SK-N-SH treated with all-trans-retinoic acid at 6 μM for 48 hours (cell line): ENCODE data around the gene DPYSL4.
"Not testable (repeated sequence)": the region's sequence is repeated elsewhere in the genome, so short reads cannot be mapped to it uniquely, and the experiment has no call there.

Experiments used
- ATAC-seq: fragments of 200-7000 bp; cut with Tn5 transposase; 3 replicates; pipeline ENCODE4 v1.9.1; 2020; ENCODE audit warnings: mild to moderate bottlenecking, moderate library complexity
- ARNTL ChIP-seq: fragments of 450-650 bp; formaldehyde crosslinking; IDR thresholded peaks from 2 replicates; pipeline ENCODE4 v1.5.0; 2020; ENCODE audit warnings: low read depth, mild to moderate bottlenecking, moderate library complexity, borderline replicate concordance
- BACH2 ChIP-seq: fragments of 250-450 bp; sonication (Bioruptor Pico); IDR thresholded peaks from 2 replicates; pipeline ENCODE4 v1.9.0; 2021; ENCODE audit warnings: mild to moderate bottlenecking, borderline replicate concordance
- CSDC2 ChIP-seq: fragments of 250-450 bp; sonication (Bioruptor Pico); IDR thresholded peaks from 2 replicates; pipeline ENCODE4 v1.5.0; 2020; ENCODE audit warnings: mild to moderate bottlenecking, moderate library complexity
- GLIS3 ChIP-seq: fragments of 250-450 bp; sonication (Bioruptor Pico); IDR thresholded peaks from 2 replicates; pipeline ENCODE4 v1.5.0; 2020; ENCODE audit warnings: mild to moderate bottlenecking, moderate library complexity
- ISL1 ChIP-seq: fragments of 250-450 bp; sonication (Bioruptor Pico); IDR thresholded peaks from 2 replicates; pipeline ENCODE4 v2.1.2; 2022; ENCODE audit warnings: mild to moderate bottlenecking, moderate library complexity
- PPARA ChIP-seq: fragments of 250-450 bp; sonication (Bioruptor Pico); IDR thresholded peaks from 2 replicates; pipeline ENCODE4 v1.5.0; 2020; ENCODE audit warnings: mild to moderate bottlenecking, borderline replicate concordance
- RARB ChIP-seq: fragments of 250-450 bp; sonication (Bioruptor Pico); IDR thresholded peaks from 2 replicates; pipeline ENCODE4 v1.8.0; 2021; ENCODE audit warnings: mild to moderate bottlenecking, moderate library complexity
- SNAI2 ChIP-seq: fragments of 250-450 bp; sonication (Bioruptor Pico); IDR thresholded peaks from 2 replicates; pipeline ENCODE4 v1.5.0; 2020; ENCODE audit warnings: mild to moderate bottlenecking, moderate library complexity
- TOX ChIP-seq: fragments of 250-450 bp; sonication (Bioruptor Pico); IDR thresholded peaks from 2 replicates; pipeline ENCODE4 v1.8.0; 2021; ENCODE audit warnings: mild to moderate bottlenecking, moderate library complexity, borderline replicate concordance
- ZFP3 ChIP-seq: fragments of 250-450 bp; sonication (Bioruptor Pico); IDR thresholded peaks from 2 replicates; pipeline ENCODE4 v1.5.0; 2020; ENCODE audit warnings: mild to moderate bottlenecking, moderate library complexity
- ZFP30 ChIP-seq: fragments of 450-650 bp; formaldehyde crosslinking; IDR thresholded peaks from 2 replicates; pipeline ENCODE4 v1.5.0; 2022; ENCODE audit warnings: mild to moderate bottlenecking, moderate library complexity
- ZNF565 ChIP-seq: fragments of 450-650 bp; formaldehyde crosslinking; conservative IDR thresholded peaks from 2 replicates; pipeline ENCODE4 v1.5.0; 2020; ENCODE audit warnings: low read depth, mild to moderate bottlenecking, moderate library complexity
- ZNF70 ChIP-seq: fragments of 450-650 bp; formaldehyde crosslinking; IDR thresholded peaks from 2 replicates; pipeline ENCODE4 v1.5.0; 2020; ENCODE audit warnings: mild to moderate bottlenecking, moderate library complexity
- ZNF8 ChIP-seq: fragments of 450-650 bp; formaldehyde crosslinking; IDR thresholded peaks from 2 replicates; pipeline ENCODE4 v1.5.0; 2020; ENCODE audit warnings: mild to moderate bottlenecking, moderate library complexity
- TF ChIP-seq, protein P1 (sequence below): fragments of 250-450 bp; sonication (Bioruptor Pico); IDR thresholded peaks from 2 replicates; pipeline ENCODE4 v1.8.0; 2021; ENCODE audit warnings: low read depth, mild to moderate bottlenecking, moderate library complexity, borderline replicate concordance
- TF ChIP-seq, protein P2 (sequence below): fragments of 250-450 bp; sonication (Bioruptor Pico); IDR thresholded peaks from 2 replicates; pipeline ENCODE4 v1.5.1; 2020; ENCODE audit warnings: low read depth, mild to moderate bottlenecking, moderate library complexity
- TF ChIP-seq, protein P3 (sequence below): fragments of 250-450 bp; sonication (Bioruptor Pico); IDR thresholded peaks from 2 replicates; pipeline ENCODE4 v1.8.0; 2020; ENCODE audit warnings: mild to moderate bottlenecking, moderate library complexity, borderline replicate concordance
- TF ChIP-seq, protein P4 (sequence below): fragments of 250-450 bp; sonication (Bioruptor Pico); IDR thresholded peaks from 2 replicates; pipeline ENCODE4 v1.5.0; 2020; ENCODE audit warnings: mild to moderate bottlenecking, moderate library complexity

Gene DPYSL4

DNA sequence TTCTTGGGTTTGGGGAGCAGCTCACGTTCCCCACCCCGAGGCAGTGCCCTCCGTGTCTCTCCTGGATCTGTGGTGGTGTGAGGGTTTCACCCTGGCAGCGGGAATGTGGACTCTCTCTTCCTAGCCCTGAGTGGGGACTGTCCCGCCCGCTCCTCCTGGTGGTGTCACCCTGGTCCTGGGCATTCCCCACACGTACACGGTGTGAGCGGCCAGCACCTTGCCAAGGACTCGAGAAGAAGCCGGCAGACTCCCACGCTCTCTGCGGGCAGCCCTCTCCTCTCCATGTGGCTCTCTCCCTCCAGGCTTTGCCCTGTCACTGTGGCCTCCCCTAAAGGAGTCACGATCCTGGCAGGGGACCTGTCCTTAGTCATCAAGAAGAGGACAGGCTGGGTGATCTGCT is 24.0 kb downstream of the DPYSL4 start:
- no peak for TF ChIP-seq RARB (CRISPR knock-in tag)
- no peak for TF ChIP-seq ARNTL (CRISPR knock-in tag)

DNA sequence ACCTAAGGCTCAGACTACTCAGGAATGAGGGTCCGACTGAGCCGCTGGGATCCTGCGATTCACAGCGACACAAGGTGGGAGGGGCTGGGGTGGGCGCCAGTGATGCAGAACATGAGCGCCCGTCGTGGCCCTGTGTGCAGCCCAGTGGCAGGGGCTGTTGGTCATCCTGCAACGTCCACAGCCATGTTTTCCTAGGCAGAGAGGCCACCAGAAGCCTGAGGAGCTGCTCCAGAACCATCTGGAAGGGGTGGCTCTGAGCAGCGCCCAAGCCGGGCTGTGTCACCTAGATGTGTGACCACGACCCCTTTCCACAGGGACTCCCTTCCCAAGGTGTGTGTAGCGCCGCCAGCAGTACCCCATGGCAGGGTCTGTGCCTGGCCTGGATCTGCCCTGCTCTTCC is 24.5 kb downstream of the DPYSL4 start:
- TF ChIP-seq ZFP3 (CRISPR knock-in tag) (no peak), PPARA (CRISPR knock-in tag) (no peak), SNAI2 (CRISPR knock-in tag) (no peak)
- TF ChIP-seq, protein P1, sequence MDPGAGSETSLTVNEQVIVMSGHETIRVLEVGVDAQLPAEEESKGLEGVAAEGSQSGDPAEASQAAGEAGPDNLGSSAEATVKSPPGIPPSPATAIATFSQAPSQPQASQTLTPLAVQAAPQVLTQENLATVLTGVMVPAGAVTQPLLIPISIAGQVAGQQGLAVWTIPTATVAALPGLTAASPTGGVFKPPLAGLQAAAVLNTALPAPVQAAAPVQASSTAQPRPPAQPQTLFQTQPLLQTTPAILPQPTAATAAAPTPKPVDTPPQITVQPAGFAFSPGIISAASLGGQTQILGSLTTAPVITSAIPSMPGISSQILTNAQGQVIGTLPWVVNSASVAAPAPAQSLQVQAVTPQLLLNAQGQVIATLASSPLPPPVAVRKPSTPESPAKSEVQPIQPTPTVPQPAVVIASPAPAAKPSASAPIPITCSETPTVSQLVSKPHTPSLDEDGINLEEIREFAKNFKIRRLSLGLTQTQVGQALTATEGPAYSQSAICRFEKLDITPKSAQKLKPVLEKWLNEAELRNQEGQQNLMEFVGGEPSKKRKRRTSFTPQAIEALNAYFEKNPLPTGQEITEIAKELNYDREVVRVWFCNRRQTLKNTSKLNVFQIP = no peak
- TF ChIP-seq, all 23 proteins: peak for 0
- no peak for ATAC-seq

More for the DNA sequence above, 24.0 kb downstream of the DPYSL4 start:
- no peak for ATAC-seq

DNA sequence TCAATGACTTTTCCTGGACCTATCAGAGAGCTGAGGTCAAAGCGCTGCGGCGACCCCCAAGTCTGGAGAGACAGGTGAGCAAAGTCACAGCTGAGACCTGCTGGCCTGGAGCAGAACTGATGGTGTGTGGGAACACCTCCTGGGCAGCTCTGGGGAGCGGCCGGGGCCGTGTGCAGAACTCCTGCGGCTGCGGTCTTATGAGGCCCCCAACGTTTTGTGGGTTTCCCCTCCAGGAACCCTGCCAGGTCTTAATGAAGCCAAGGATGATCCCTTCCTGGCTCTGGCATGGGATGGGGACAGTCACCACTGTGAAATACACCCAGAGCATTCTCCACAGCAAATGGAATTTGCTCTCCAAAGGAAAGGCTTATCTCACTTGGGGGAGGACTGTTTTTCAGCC is 26.1 kb downstream of the DPYSL4 start:
- TF ChIP-seq SNAI2 (CRISPR knock-in tag) (no peak), TOX (CRISPR knock-in tag) (no peak), ZFP30 (CRISPR knock-in tag) (no peak), ZNF565 (no peak), BACH2 (CRISPR knock-in tag) (no peak), PPARA (CRISPR knock-in tag) (no peak), ZNF8 (CRISPR knock-in tag) (no peak)
- TF ChIP-seq, protein P2, sequence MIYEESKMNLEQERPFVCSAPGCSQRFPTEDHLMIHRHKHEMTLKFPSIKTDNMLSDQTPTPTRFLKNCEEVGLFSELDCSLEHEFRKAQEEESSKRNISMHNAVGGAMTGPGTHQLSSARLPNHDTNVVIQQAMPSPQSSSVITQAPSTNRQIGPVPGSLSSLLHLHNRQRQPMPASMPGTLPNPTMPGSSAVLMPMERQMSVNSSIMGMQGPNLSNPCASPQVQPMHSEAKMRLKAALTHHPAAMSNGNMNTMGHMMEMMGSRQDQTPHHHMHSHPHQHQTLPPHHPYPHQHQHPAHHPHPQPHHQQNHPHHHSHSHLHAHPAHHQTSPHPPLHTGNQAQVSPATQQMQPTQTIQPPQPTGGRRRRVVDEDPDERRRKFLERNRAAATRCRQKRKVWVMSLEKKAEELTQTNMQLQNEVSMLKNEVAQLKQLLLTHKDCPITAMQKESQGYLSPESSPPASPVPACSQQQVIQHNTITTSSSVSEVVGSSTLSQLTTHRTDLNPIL (CRISPR knock-in tag) = no peak
- no peak for ATAC-seq

DNA sequence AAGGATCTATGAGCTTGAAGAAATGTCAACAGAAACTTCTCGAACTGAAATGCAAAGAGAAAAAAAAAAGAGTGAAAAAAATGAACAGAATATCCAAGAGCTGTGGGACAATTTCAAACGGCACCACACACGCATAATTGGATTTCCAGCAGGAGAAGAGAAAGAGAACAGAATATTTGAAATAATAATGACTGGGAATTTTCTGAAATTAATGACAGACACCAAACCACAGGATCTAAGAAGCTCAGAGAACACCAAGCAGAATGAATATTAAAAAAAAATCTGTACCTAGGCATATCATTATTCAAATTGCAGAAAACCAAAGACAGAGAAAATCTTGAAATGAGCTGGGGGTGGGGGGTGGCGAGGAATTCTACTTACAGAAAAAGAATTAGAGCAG is 27.2 kb downstream of the DPYSL4 start:
- ATAC-seq = no peak
- TF ChIP-seq GLIS3 (CRISPR knock-in tag) (no peak), ARNTL (CRISPR knock-in tag) (no peak), ZFP30 (CRISPR knock-in tag) (no peak), PPARA (CRISPR knock-in tag) (no peak), ZNF70 (CRISPR knock-in tag) (no peak), RARB (CRISPR knock-in tag) (no peak), ISL1 (CRISPR knock-in tag) (no peak), CSDC2 (CRISPR knock-in tag) (no peak), ZFP3 (CRISPR knock-in tag) (no peak), ZNF565 (no peak), ZNF8 (CRISPR knock-in tag) (no peak), SNAI2 (CRISPR knock-in tag) (no peak)
- TF ChIP-seq, protein P2 (CRISPR knock-in tag) = no peak
- TF ChIP-seq, protein P3, sequence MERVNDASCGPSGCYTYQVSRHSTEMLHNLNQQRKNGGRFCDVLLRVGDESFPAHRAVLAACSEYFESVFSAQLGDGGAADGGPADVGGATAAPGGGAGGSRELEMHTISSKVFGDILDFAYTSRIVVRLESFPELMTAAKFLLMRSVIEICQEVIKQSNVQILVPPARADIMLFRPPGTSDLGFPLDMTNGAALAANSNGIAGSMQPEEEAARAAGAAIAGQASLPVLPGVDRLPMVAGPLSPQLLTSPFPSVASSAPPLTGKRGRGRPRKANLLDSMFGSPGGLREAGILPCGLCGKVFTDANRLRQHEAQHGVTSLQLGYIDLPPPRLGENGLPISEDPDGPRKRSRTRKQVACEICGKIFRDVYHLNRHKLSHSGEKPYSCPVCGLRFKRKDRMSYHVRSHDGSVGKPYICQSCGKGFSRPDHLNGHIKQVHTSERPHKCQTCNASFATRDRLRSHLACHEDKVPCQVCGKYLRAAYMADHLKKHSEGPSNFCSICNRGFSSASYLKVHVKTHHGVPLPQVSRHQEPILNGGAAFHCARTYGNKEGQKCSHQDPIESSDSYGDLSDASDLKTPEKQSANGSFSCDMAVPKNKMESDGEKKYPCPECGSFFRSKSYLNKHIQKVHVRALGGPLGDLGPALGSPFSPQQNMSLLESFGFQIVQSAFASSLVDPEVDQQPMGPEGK (CRISPR knock-in tag) = no peak
- TF ChIP-seq, protein P4, sequence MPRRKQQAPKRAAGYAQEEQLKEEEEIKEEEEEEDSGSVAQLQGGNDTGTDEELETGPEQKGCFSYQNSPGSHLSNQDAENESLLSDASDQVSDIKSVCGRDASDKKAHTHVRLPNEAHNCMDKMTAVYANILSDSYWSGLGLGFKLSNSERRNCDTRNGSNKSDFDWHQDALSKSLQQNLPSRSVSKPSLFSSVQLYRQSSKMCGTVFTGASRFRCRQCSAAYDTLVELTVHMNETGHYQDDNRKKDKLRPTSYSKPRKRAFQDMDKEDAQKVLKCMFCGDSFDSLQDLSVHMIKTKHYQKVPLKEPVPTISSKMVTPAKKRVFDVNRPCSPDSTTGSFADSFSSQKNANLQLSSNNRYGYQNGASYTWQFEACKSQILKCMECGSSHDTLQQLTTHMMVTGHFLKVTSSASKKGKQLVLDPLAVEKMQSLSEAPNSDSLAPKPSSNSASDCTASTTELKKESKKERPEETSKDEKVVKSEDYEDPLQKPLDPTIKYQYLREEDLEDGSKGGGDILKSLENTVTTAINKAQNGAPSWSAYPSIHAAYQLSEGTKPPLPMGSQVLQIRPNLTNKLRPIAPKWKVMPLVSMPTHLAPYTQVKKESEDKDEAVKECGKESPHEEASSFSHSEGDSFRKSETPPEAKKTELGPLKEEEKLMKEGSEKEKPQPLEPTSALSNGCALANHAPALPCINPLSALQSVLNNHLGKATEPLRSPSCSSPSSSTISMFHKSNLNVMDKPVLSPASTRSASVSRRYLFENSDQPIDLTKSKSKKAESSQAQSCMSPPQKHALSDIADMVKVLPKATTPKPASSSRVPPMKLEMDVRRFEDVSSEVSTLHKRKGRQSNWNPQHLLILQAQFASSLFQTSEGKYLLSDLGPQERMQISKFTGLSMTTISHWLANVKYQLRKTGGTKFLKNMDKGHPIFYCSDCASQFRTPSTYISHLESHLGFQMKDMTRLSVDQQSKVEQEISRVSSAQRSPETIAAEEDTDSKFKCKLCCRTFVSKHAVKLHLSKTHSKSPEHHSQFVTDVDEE (CRISPR knock-in tag) = no peak

DNA sequence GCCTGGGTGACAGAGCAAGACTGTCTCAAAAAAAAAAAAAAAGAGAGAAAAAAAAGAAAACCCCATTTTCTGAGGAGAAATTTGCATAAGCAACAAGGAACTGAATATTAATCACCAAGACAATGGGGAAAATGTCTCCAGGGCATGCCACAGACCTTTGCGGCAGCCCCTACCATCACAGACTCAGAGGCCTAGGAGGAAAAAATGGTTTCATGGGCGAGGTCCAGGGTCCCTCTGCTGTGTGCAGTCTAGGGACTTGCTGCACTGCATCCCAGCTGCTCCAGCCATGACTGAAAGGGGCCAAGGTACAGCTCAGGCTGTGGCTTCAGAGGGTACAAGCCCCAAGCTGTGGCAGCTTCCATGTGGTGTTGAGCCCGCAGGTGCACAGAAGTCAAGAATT is 29.7 kb downstream of the DPYSL4 start:
- ATAC-seq = not testable (repeated sequence)
